ENCODE data around the gene NUP210L. TPM values are rescaled to one million over a fixed set of nuclear protein-coding genes. Genes with fewer than 3 reads are reported as not detected.

Gene NUP210L
- total and polyA plus RNA-seq, 2 of the 13 experiments (the other 11 are each of a cell fraction or from before 2014, with no cell fraction given), result not detected

GRCh38 chr1:153978274-153978909 is 176.5 kb downstream of the NUP210L start:
- Histone ChIP-seq H4K20me1 (ENCODE audit: insufficient read depth, low read length) (no peaks in the 10 kb centered on the region), H3K9ac (ENCODE audit: insufficient read depth, low read depth, low read length) (peak overlapping the region; percentile 88), H2AFZ (ENCODE audit: low read length) (peak overlapping the region; percentile 57), H3K27ac (ENCODE audit: extremely low read length, insufficient read depth, low read length) (peak overlapping the region; percentile 88), H3K27me3 (ENCODE audit: control insufficient read depth in 1 of 2, insufficient read depth in 2 of 2, low read length in 2 of 2) (no peaks in the 10 kb centered on the region), H3K4me2 (ENCODE audit: low read depth, low read length) (peak overlapping the region; percentile 97), H3K9me3 (ENCODE audit: low read length) (no peaks in the 10 kb centered on the region), H3K36me3 (replicated peaks in 1 of 2; ENCODE audit: control insufficient read depth in 1 of 2, insufficient read depth in 2 of 2, low read length in 2 of 2) (peaks cover 1 to 19% of the 10 kb centered on the region in 2 experiments), H3K4me1 (ENCODE audit: insufficient read depth, low read length) (peaks cover 25% of the 10 kb centered on the region), H3K79me2 (ENCODE audit: insufficient read depth, low read length) (peaks cover 16% of the 10 kb centered on the region), H3K4me3 (replicated peaks in 1 of 3; ENCODE audit: insufficient read depth in 1 of 3, low read depth in 2 of 3, low read length in 3 of 3) (peak overlapping the region; percentile 72 to 79 (median 77))
- BruUV-seq (replicated peaks), result no TSS peak
- DNase-seq (ENCODE audit: low spot score) (no peak), ATAC-seq (peak; percentile 12), FAIRE-seq (peak; percentile 15)
- WGBS (ENCODE audit: low lambda C conversion rate), result 2% methylated on average over 9 of the region's 9 CpGs
- CTCF ChIA-PET (ENCODE audit: low intra/inter-chr PET ratio, low total read pairs), result no interaction called here
- intact Hi-C loops (cut with micrococcal nuclease; ENCODE audit: unreplicated experiment), result loop anchor here (1.0 kb wide), 1 partner anchor 8 kb away; the partner anchor contains the start of gene RAB13
- POLR2A ChIA-PET, result interaction anchor here (1.0 to 4.4 kb wide), 15 partner anchors 9 to 363 kb away, joined by 3 to 209 read pairs (median 8); partner anchors contain the start of genes CHTOP, CREB3L4, CRTC2 and DENND4B
- in situ Hi-C loops (cut with HindIII; ENCODE audit: extremely low pct_ligation_motif_present, low pct_unique_long_range_greater_than_20kb), result no loop called here
- TF ChIP-seq DMAP1 (CRISPR knock-in tag; IDR thresholded peaks at IDR 0.05) (no peak), ZSCAN9 (CRISPR knock-in tag; IDR thresholded peaks at IDR 0.05; ENCODE audit: borderline replicate concordance) (0 out of 2 replicates have a peak, but pooled peaks have one; percentile 6), ZSCAN29 (CRISPR knock-in tag; conservative IDR thresholded peaks at IDR 0.05) (0 out of 2 replicates have a peak, but pooled peaks have one; percentile 17), MLX (CRISPR knock-in tag; IDR thresholded peaks at IDR 0.05) (no peak), NR0B2 (CRISPR knock-in tag; IDR thresholded peaks at IDR 0.05) (no peak), ZNF816 (CRISPR knock-in tag; IDR thresholded peaks at IDR 0.05; ENCODE audit: borderline replicate concordance) (no peak), HNF1B (CRISPR knock-in tag; IDR thresholded peaks at IDR 0.05) (no peak), MTF2 (CRISPR knock-in tag; IDR thresholded peaks at IDR 0.05; ENCODE audit: borderline replicate concordance) (no peak), HMG20A (CRISPR knock-in tag; IDR thresholded peaks at IDR 0.05; ENCODE audit: borderline replicate concordance) (0 out of 2 replicates have a peak, but pooled peaks have one; percentile 8), ZNF644 (CRISPR knock-in tag; IDR thresholded peaks at IDR 0.05; ENCODE audit: low read depth) (0 out of 2 replicates have a peak, but pooled peaks have one; percentile 4), POGZ (CRISPR knock-in tag; IDR thresholded peaks at IDR 0.05) (no peak), ZKSCAN8 (CRISPR knock-in tag; IDR thresholded peaks at IDR 0.05; ENCODE audit: borderline replicate concordance) (0 out of 2 replicates have a peak, but pooled peaks have one; percentile 0), FLYWCH1 (CRISPR knock-in tag; IDR thresholded peaks at IDR 0.05) (no peak), ZSCAN22 (CRISPR knock-in tag; IDR thresholded peaks at IDR 0.05) (0 out of 2 replicates have a peak, but pooled peaks have one; percentile 28), BCL6 (CRISPR knock-in tag; IDR thresholded peaks at IDR 0.05) (0 out of 2 replicates have a peak, but pooled peaks have one; percentile 0), DMTF1 (CRISPR knock-in tag; IDR thresholded peaks at IDR 0.05) (0 out of 2 replicates have a peak, but pooled peaks have one; percentile 18)

All from HepG2 (cell line).